Measurements from ENCODE around the gene LDLRAD3.

The LDLRAD3 gene

DNA sequence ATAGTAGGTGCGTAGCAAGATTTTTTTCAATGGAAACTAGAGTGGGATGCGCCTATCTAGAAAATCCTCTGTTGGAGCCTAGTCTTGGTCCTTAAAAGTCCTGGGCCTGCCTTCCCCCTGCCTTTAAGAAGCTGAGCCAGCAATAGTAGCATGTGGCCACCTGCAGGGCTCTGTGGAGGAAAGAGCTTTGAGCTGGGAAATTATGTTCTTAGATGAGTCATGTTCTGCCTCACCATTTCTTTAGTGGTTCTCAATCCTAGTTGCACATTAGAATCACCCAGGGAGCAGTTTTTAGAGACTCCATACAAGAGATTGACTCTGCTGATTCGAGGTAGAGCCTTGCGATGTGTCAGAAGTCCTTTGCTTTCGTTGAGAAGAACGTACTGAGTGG, 211.9 kb downstream of the LDLRAD3 start:
- H3F3A ChIP-seq (ENCODE audit: control insufficient read depth, insufficient read depth): no peaks in the 10 kb centered on the region
- no peaks in the 10 kb centered on the region for H3K9me2 ChIP-seq (replicated peaks; ENCODE audit: control insufficient read depth, low read length)
- no peak overlapping the region for H3K4me2 ChIP-seq (ENCODE audit: low read length)
- H4K20me1 ChIP-seq (ENCODE audit: control insufficient read depth, insufficient read depth, low read depth, low read length): no peaks in the 10 kb centered on the region
- no peak overlapping the region for H3K4me3 ChIP-seq (ENCODE audit: low read length)
- no peak overlapping the region for H3K27ac ChIP-seq (ENCODE audit: low read depth, low read length)
- no peak for TF ChIP-seq EZH2phosphoT487 (IDR thresholded peaks at IDR 0.05; ENCODE audit: borderline replicate concordance, low read length)
- TF ChIP-seq, protein P1, sequence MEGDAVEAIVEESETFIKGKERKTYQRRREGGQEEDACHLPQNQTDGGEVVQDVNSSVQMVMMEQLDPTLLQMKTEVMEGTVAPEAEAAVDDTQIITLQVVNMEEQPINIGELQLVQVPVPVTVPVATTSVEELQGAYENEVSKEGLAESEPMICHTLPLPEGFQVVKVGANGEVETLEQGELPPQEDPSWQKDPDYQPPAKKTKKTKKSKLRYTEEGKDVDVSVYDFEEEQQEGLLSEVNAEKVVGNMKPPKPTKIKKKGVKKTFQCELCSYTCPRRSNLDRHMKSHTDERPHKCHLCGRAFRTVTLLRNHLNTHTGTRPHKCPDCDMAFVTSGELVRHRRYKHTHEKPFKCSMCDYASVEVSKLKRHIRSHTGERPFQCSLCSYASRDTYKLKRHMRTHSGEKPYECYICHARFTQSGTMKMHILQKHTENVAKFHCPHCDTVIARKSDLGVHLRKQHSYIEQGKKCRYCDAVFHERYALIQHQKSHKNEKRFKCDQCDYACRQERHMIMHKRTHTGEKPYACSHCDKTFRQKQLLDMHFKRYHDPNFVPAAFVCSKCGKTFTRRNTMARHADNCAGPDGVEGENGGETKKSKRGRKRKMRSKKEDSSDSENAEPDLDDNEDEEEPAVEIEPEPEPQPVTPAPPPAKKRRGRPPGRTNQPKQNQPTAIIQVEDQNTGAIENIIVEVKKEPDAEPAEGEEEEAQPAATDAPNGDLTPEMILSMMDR (IDR thresholded peaks at IDR 0.05; ENCODE audit: low read depth, low read length, poor library complexity, severe bottlenecking): no peak
- H3K27me3 ChIP-seq (ENCODE audit: control insufficient read depth, low read length): no peaks in the 10 kb centered on the region
- H3K9me3 ChIP-seq (ENCODE audit: control insufficient read depth, insufficient read depth, low read length): no peaks in the 10 kb centered on the region
- H3K36me3 ChIP-seq (ENCODE audit: control insufficient read depth, low read length): no peaks in the 10 kb centered on the region
- H3K79me2 ChIP-seq (ENCODE audit: control insufficient read depth, low read length): no peaks in the 10 kb centered on the region
- H3K4me1 ChIP-seq (ENCODE audit: control insufficient read depth, low read length): no peaks in the 10 kb centered on the region

- no peaks in the 10 kb centered on the region for H3K27me3 ChIP-seq (ENCODE audit: control insufficient read depth, low read length)
- TF ChIP-seq, protein P1 (IDR thresholded peaks at IDR 0.05; ENCODE audit: low read depth, low read length, poor library complexity, severe bottlenecking): no peak
- TF ChIP-seq EZH2phosphoT487 (IDR thresholded peaks at IDR 0.05; ENCODE audit: borderline replicate concordance, low read length): no peak
- H3K4me2 ChIP-seq (ENCODE audit: low read length): no peak overlapping the region
- H3K9me2 ChIP-seq (replicated peaks; ENCODE audit: control insufficient read depth, low read length): no peaks in the 10 kb centered on the region
- H3K4me1 ChIP-seq (ENCODE audit: control insufficient read depth, low read length): no peaks in the 10 kb centered on the region
- no peak overlapping the region for H3K27ac ChIP-seq (ENCODE audit: low read depth, low read length)
- H3K9me3 ChIP-seq (ENCODE audit: control insufficient read depth, insufficient read depth, low read length): no peaks in the 10 kb centered on the region
- no peaks in the 10 kb centered on the region for H3K79me2 ChIP-seq (ENCODE audit: control insufficient read depth, low read length)
- no peak overlapping the region for H3K4me3 ChIP-seq (ENCODE audit: low read length)
- H3K36me3 ChIP-seq (ENCODE audit: control insufficient read depth, low read length): no peaks in the 10 kb centered on the region
- no peaks in the 10 kb centered on the region for H4K20me1 ChIP-seq (ENCODE audit: control insufficient read depth, insufficient read depth, low read depth, low read length)
- no peaks in the 10 kb centered on the region for H3F3A ChIP-seq (ENCODE audit: control insufficient read depth, insufficient read depth)
These were observed 212.4 kb downstream of the LDLRAD3 start for GRCh38 chr11:36156161-36156816.

DNA sequence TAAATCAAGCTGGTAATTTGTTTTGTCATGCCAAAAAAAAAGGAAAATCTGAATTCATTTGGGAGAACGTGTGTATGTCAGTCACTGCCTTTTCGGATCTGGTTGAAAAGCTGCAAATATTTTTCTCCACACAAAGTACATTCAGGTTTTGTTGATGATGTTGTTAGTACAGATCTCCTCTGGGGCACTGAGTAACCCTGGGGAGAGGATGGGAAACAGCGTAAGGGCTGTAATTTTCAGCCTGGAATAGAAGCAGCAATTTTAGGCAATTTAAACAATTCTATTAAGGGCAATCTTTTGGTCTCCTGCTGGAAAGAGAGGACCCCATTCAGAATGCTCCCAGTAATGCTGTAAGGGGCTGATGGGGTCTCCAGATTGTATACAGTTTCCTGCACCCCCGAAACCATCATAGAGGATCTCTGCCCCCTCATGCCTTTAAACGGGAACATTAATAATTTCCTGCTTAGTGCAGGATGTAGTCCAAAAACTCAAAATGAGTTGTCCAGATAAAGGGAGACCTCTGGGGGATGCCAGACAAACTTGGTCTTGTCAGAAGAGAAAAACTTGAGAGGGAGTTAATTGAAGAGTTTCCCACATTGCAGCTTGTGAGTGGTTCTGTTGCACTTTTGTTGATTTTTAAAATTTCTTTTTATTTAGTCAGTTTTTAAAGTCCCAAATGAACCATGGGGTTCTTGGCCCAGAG, 213.1 kb downstream of the LDLRAD3 start:
- H3K27me3 ChIP-seq (ENCODE audit: control insufficient read depth, low read length): no peaks in the 10 kb centered on the region
- no peaks in the 10 kb centered on the region for H4K20me1 ChIP-seq (ENCODE audit: control insufficient read depth, insufficient read depth, low read depth, low read length)
- H3F3A ChIP-seq (ENCODE audit: control insufficient read depth, insufficient read depth): no peaks in the 10 kb centered on the region
- H3K36me3 ChIP-seq (ENCODE audit: control insufficient read depth, low read length): no peaks in the 10 kb centered on the region
- H3K9me3 ChIP-seq (ENCODE audit: control insufficient read depth, insufficient read depth, low read length): no peaks in the 10 kb centered on the region
- no peak overlapping the region for H3K4me2 ChIP-seq (ENCODE audit: low read length)
- H3K4me1 ChIP-seq (ENCODE audit: control insufficient read depth, low read length): no peaks in the 10 kb centered on the region
- no peak overlapping the region for H3K27ac ChIP-seq (ENCODE audit: low read depth, low read length)
- TF ChIP-seq, protein P1 (IDR thresholded peaks at IDR 0.05; ENCODE audit: low read depth, low read length, poor library complexity, severe bottlenecking): no peak
- no peak for TF ChIP-seq EZH2phosphoT487 (IDR thresholded peaks at IDR 0.05; ENCODE audit: borderline replicate concordance, low read length)
- H3K4me3 ChIP-seq (ENCODE audit: low read length): no peak overlapping the region
- H3K79me2 ChIP-seq (ENCODE audit: control insufficient read depth, low read length): no peaks in the 10 kb centered on the region
- H3K9me2 ChIP-seq (replicated peaks; ENCODE audit: control insufficient read depth, low read length): no peaks in the 10 kb centered on the region

Data from DOHH2 (cell line).